HEK293 (cell line): ENCODE measurements around the gene CLSTN1.
A peak's percentile ranks its signal among the peaks of the same experiment; 100 is the strongest.
"Not testable (repeated sequence)": the region's sequence is repeated elsewhere in the genome, so short reads cannot be mapped to it uniquely, and the experiment has no call there.

Source experiments
- CTCF ChIA-PET: fragments of 350-600 bp; formaldehyde crosslinking; extraction: SDS; loops from one replicate; lab custom pipeline; 2021; ENCODE audit warnings: antibody characterized with exemption; lab: Yijun Ruan, JAX
- POLR2A ChIA-PET: fragments of 300-600 bp; formaldehyde crosslinking; extraction: SDS; loops from one replicate; lab custom pipeline; 2020; ENCODE audit warnings: antibody characterized with exemption, inconsistent platforms; lab: Yijun Ruan, JAX
- H3K27ac ChIP-seq: fragments of 200-500 bp; sonication (Bioruptor generic); 2 replicates; pipeline ENCODE4 v1.5.1; 2014; ENCODE audit warnings: low read depth, low read length, control low read depth, inconsistent platforms; ENCODE audit errors: extremely low read depth
- H3K36me3 ChIP-seq, 2 experiments: fragments of 200-500 bp in 1 of 2; sonication (Bioruptor generic) in 1 of 2; 1 replicate in 1 of 2; 2 replicates in 1 of 2; pipeline ENCODE4 v1.5.1; 2014 to 2017; ENCODE audit warnings: inconsistent platforms in 2 of 2, low read length in 2 of 2; ENCODE audit not compliant: control insufficient read depth in 2 of 2, insufficient read depth in 1 of 2
- H3K4me1 ChIP-seq: fragments of 200-500 bp; sonication (Bioruptor generic); 2 replicates; pipeline ENCODE4 v1.5.1; 2014; ENCODE audit warnings: mild to moderate bottlenecking, low read length, inconsistent platforms; ENCODE audit not compliant: control insufficient read depth, insufficient read depth
- H3K4me3 ChIP-seq: 2 replicates; pipeline ENCODE4 v1.5.1; 2011; ENCODE audit warnings: low read depth, mild to moderate bottlenecking, control low read depth, low read length, moderate library complexity
- H3K9me3 ChIP-seq: fragments of 200-500 bp; sonication (Bioruptor generic); 2 replicates; pipeline ENCODE4 v1.5.1; 2014; ENCODE audit warnings: low read depth, low read length, inconsistent platforms; ENCODE audit not compliant: control insufficient read depth, insufficient read depth
- EGR2 ChIP-seq: fragments of 450-650 bp; formaldehyde crosslinking; IDR thresholded peaks from 2 replicates; pipeline ENCODE4 v1.5.1; 2016; ENCODE audit warnings: low read depth, missing biosample characterization, missing genetic modification characterization
- KLF9 ChIP-seq: fragments of 450-650 bp; formaldehyde crosslinking; IDR thresholded peaks from 2 replicates; pipeline ENCODE4 v1.5.1; 2016; ENCODE audit warnings: missing biosample characterization, missing genetic modification characterization, low read depth
- SCRT1 ChIP-seq: fragments of 450-650 bp; formaldehyde crosslinking; IDR thresholded peaks from 2 replicates; pipeline ENCODE4 v1.5.1; 2016; ENCODE audit warnings: missing biosample characterization, missing genetic modification characterization, borderline replicate concordance
- SCRT2 ChIP-seq: fragments of 450-650 bp; formaldehyde crosslinking; IDR thresholded peaks from 2 replicates; pipeline ENCODE4 v1.5.1; 2016; ENCODE audit warnings: missing biosample characterization, missing genetic modification characterization
- YY2 ChIP-seq: fragments of 450-650 bp; formaldehyde crosslinking; IDR thresholded peaks from 2 replicates; pipeline ENCODE4 v1.5.1; 2016; ENCODE audit warnings: missing biosample characterization, missing genetic modification characterization
- ZFHX2 ChIP-seq: fragments of 450-650 bp; formaldehyde crosslinking; conservative IDR thresholded peaks from 2 replicates; pipeline ENCODE4 v1.5.1; 2016; ENCODE audit warnings: missing biosample characterization, missing genetic modification characterization
- ZNF133 ChIP-seq: fragments of 450-650 bp; formaldehyde crosslinking; IDR thresholded peaks from 2 replicates; pipeline ENCODE4 v1.5.1; 2016; ENCODE audit warnings: missing biosample characterization, missing genetic modification characterization
- ZNF19 ChIP-seq: fragments of 450-650 bp; formaldehyde crosslinking; IDR thresholded peaks from 2 replicates; pipeline ENCODE4; 2016; ENCODE audit warnings: missing biosample characterization, missing genetic modification characterization, low read depth
- ZNF311 ChIP-seq: fragments of 450-650 bp; formaldehyde crosslinking; IDR thresholded peaks from 2 replicates; pipeline ENCODE4 v1.5.1; 2017; ENCODE audit warnings: missing biosample characterization, missing genetic modification characterization, borderline replicate concordance
- ZNF404 ChIP-seq: fragments of 450-650 bp; formaldehyde crosslinking; IDR thresholded peaks from 2 replicates; pipeline ENCODE4 v1.5.1; 2017; ENCODE audit warnings: missing biosample characterization, missing genetic modification characterization
- ZNF596 ChIP-seq: fragments of 450-650 bp; IDR thresholded peaks from 2 replicates; pipeline ENCODE4 v1.5.0; 2018; ENCODE audit warnings: missing biosample characterization, mild to moderate bottlenecking, missing genetic modification characterization, moderate library complexity
- ZNF701 ChIP-seq: fragments of 450-650 bp; formaldehyde crosslinking; IDR thresholded peaks from 2 replicates; pipeline ENCODE4 v1.5.1; 2016; ENCODE audit warnings: missing biosample characterization, missing genetic modification characterization
- TF ChIP-seq, protein P1 (sequence below): fragments of 450-650 bp; formaldehyde crosslinking; IDR thresholded peaks from 2 replicates; pipeline ENCODE4 v1.5.1; 2016; ENCODE audit warnings: missing biosample characterization, missing genetic modification characterization
- TF ChIP-seq, protein P2 (sequence below): fragments of 450-650 bp; formaldehyde crosslinking; IDR thresholded peaks from 2 replicates; pipeline ENCODE4 v1.5.1; 2016; ENCODE audit warnings: missing biosample characterization, missing genetic modification characterization

CLSTN1 gene

DNA sequence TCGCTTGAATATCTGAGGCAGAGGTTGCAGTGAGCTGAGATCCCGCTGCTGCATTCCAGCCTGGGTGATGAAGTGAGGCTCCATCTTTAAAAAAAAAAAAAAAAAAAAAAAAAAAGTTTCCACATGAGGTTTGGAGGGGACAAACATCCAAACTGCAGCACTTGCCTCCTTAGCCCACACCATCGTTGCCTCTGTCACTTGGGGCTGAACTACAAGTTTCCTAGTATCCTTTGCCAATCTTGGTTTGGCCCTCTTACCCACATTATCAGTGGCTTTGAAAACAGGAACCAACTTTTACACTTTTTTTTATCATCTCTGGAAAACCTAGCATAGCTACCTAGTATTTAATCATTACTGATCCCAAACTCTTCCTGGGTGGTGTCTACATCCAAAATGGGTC lies 59.2 kb downstream of the CLSTN1 start:
- no peak overlapping the region for H3K27ac ChIP-seq
- no peak overlapping the region for H3K4me3 ChIP-seq
- TF ChIP-seq, protein P1, sequence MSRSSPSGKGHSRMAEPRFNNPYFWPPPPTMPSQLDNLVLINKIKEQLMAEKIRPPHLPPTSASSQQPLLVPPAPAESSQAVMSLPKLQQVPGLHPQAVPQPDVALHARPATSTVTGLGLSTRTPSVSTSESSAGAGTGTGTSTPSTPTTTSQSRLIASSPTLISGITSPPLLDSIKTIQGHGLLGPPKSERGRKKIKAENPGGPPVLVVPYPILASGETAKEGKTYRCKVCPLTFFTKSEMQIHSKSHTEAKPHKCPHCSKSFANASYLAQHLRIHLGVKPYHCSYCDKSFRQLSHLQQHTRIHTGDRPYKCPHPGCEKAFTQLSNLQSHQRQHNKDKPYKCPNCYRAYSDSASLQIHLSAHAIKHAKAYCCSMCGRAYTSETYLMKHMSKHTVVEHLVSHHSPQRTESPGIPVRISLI (tag by site-specific recombination): 0 out of 2 replicates have a peak, but pooled peaks have one; percentile 63
- TF ChIP-seq ZNF311 (tag by site-specific recombination): no peak
- no peaks in the 10 kb centered on the region for H3K9me3 ChIP-seq
- POLR2A ChIA-PET: no interaction called here
- no peaks in the 10 kb centered on the region for H3K4me1 ChIP-seq
- peaks cover 0 to 5% of the 10 kb centered on the region in 2 experiments; a peak in 2 of 3 replicates for H3K36me3 ChIP-seq
- CTCF ChIA-PET: interaction anchor here (0.6 kb wide), 3 partner anchors 29 to 451 kb away, joined by 3 read pairs; no protein-coding TSS in a partner anchor

DNA sequence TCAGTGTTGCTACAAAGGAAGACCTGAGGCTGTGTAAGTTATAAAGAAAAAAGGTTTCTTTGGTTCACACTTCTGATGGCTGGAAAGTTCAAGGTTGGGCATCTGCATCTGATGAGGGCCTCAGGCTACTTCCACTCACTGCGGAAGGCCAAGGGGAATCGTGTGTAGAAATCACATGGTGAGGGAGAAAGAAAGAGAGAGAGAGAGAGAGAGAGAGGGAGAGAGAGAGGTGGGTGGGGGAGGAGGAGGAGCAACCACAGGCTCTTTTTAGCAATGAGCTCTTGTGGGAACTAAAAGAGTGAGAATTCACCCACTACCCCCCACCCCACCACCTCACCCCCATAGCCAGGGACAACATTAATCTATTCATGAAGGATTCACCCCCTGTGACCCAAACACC lies 59.9 kb downstream of the CLSTN1 start:
- peaks cover 0 to 5% of the 10 kb centered on the region in 2 experiments; a peak in 1 of 3 replicates for H3K36me3 ChIP-seq
- ChIA-PET CTCF (interaction anchor here (0.6 kb wide), 1 partner anchor 29 kb away, joined by 3 read pairs; no protein-coding TSS in a partner anchor), POLR2A (no interaction called here)
- TF ChIP-seq ZFHX2: 0 out of 2 replicates have a peak, but pooled peaks have one; percentile 17
- peak; percentile 85 for TF ChIP-seq ZNF596
- TF ChIP-seq ZNF133 (tag by site-specific recombination): no peak
- TF ChIP-seq EGR2 (tag by site-specific recombination): peak; percentile 81
- no peak overlapping the region for H3K4me3 ChIP-seq
- H3K4me1 ChIP-seq: no peaks in the 10 kb centered on the region
- no peak overlapping the region for H3K27ac ChIP-seq
- no peaks in the 10 kb centered on the region for H3K9me3 ChIP-seq

DNA sequence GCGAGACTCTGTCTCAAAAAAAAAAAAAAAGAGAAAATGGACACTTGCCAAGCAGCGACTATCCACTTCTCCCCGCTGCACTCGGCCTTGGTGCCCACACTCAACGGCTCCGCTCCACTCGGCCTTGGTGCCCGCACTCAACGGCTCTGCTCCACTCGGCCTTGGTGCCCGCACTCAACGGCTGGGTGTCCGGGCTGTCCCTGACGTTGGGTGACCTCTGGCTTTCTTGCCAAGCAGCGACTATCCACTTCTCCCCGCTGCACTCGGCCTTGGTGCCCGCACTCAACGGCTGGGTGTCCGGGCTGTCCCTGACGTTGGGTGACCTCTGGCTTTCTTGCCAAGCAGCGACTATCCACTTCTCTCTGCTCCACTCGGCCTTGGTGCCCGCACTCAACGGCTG lies 61.3 kb downstream of the CLSTN1 start:
- H3K4me1 ChIP-seq, H3K27ac ChIP-seq, H3K36me3 ChIP-seq, CTCF ChIA-PET, H3K9me3 ChIP-seq, H3K4me3 ChIP-seq, POLR2A ChIA-PET: not testable (repeated sequence)

DNA sequence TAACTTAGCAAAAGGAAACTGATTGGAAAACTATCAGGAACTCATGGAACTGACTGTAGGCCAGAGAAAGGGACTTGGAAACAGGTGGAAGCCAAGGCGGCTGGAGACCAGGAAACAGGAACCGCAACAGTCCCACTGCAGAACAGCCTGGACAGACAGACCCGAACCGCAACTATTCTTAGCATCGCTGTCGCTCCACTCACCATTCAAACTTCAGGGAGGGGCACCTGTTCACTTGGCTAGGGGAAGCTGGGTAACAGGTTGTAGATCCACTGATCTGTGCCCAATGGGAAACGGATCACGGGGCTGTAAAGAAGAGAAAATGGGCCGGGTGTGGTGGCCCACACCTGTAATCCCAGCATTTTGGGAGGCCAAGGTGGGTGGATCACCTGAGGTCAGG lies 61.9 kb downstream of the CLSTN1 start:
- Histone ChIP-seq H3K27ac (no peak overlapping the region), H3K9me3 (no peaks in the 10 kb centered on the region)
- TF ChIP-seq SCRT2 (tag by site-specific recombination) (peak; percentile 53), YY2 (tag by site-specific recombination) (no peak), SCRT1 (peak; percentile 67), ZNF701 (tag by site-specific recombination) (no peak), KLF9 (no peak), ZNF404 (no peak), ZNF19 (tag by site-specific recombination) (no peak)
- TF ChIP-seq, protein P2, sequence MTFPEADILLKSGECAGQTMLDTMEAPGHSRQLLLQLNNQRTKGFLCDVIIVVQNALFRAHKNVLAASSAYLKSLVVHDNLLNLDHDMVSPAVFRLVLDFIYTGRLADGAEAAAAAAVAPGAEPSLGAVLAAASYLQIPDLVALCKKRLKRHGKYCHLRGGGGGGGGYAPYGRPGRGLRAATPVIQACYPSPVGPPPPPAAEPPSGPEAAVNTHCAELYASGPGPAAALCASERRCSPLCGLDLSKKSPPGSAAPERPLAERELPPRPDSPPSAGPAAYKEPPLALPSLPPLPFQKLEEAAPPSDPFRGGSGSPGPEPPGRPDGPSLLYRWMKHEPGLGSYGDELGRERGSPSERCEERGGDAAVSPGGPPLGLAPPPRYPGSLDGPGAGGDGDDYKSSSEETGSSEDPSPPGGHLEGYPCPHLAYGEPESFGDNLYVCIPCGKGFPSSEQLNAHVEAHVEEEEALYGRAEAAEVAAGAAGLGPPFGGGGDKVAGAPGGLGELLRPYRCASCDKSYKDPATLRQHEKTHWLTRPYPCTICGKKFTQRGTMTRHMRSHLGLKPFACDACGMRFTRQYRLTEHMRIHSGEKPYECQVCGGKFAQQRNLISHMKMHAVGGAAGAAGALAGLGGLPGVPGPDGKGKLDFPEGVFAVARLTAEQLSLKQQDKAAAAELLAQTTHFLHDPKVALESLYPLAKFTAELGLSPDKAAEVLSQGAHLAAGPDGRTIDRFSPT (tag by site-specific recombination): no peak
- TF ChIP-seq, all 188 proteins: peak for 2
- ChIA-PET POLR2A (no interaction called here), CTCF (interaction anchor here (0.6 to 0.9 kb wide), 2 partner anchors 104 to 221 kb away, joined by 3 read pairs; no protein-coding TSS in a partner anchor)
- no peaks in the 10 kb centered on the region for H3K4me1 ChIP-seq
- peaks cover 0 to 5% of the 10 kb centered on the region in 2 experiments; a peak in 1 of 3 replicates for H3K36me3 ChIP-seq
- no peak overlapping the region for H3K4me3 ChIP-seq
